ENCODE results near the gene FAM229A. TPM values are rescaled to one million over a fixed set of nuclear protein-coding genes. Genes with fewer than 3 reads are reported as not detected.
A peak's percentile ranks its signal among the peaks of the same experiment; 100 is the strongest.

FAM229A gene
- total RNA-seq, 1 donor from 2014 or later: 7.1 TPM

- Mint-ChIP-seq H3K27me3 (ENCODE audit: low read depth) (no peaks in the 10 kb centered on the region), H3K27ac (ENCODE audit: unreplicated experiment) (no peak overlapping the region), H3K9me3 (no peaks in the 10 kb centered on the region), H3K4me1 (no peaks in the 10 kb centered on the region), H3K36me3 (ENCODE audit: low read depth) (peaks cover 8% of the 10 kb centered on the region), H3K4me3 (no peak overlapping the region)
- DNase-seq (ENCODE audit: low read depth, low spot score): no peak
- TF ChIP-seq, protein P1, sequence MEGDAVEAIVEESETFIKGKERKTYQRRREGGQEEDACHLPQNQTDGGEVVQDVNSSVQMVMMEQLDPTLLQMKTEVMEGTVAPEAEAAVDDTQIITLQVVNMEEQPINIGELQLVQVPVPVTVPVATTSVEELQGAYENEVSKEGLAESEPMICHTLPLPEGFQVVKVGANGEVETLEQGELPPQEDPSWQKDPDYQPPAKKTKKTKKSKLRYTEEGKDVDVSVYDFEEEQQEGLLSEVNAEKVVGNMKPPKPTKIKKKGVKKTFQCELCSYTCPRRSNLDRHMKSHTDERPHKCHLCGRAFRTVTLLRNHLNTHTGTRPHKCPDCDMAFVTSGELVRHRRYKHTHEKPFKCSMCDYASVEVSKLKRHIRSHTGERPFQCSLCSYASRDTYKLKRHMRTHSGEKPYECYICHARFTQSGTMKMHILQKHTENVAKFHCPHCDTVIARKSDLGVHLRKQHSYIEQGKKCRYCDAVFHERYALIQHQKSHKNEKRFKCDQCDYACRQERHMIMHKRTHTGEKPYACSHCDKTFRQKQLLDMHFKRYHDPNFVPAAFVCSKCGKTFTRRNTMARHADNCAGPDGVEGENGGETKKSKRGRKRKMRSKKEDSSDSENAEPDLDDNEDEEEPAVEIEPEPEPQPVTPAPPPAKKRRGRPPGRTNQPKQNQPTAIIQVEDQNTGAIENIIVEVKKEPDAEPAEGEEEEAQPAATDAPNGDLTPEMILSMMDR (conservative IDR thresholded peaks at IDR 0.05): no peak
Measured at GRCh38 chr1:32373996-32374592, 11.8 kb upstream of the FAM229A start.

- H3K36me3 Mint-ChIP-seq (ENCODE audit: low read depth): peaks cover 2% of the 10 kb centered on the region
- no peak overlapping the region for H3K27ac Mint-ChIP-seq (ENCODE audit: unreplicated experiment)
- TF ChIP-seq, protein P1 (conservative IDR thresholded peaks at IDR 0.05): no peak
- H3K4me3 Mint-ChIP-seq: no peak overlapping the region
- no peaks in the 10 kb centered on the region for H3K27me3 Mint-ChIP-seq (ENCODE audit: low read depth)
- H3K9me3 Mint-ChIP-seq: no peaks in the 10 kb centered on the region
- H3K4me1 Mint-ChIP-seq: no peaks in the 10 kb centered on the region
- DNase-seq (ENCODE audit: low read depth, low spot score): no peak
Measured at GRCh38 chr1:32372149-32372756, 10.0 kb upstream of the FAM229A start.

GRCh38 chr1:32367912-32368635, 5.8 kb upstream of the FAM229A start:
- no peak for DNase-seq (ENCODE audit: low read depth, low spot score)
- no peak overlapping the region for H3K4me3 Mint-ChIP-seq
- TF ChIP-seq, protein P1 (conservative IDR thresholded peaks at IDR 0.05): no peak
- H3K27me3 Mint-ChIP-seq (ENCODE audit: low read depth): no peaks in the 10 kb centered on the region
- H3K9me3 Mint-ChIP-seq: no peaks in the 10 kb centered on the region
- no peak overlapping the region for H3K27ac Mint-ChIP-seq (ENCODE audit: unreplicated experiment)
- H3K36me3 Mint-ChIP-seq (ENCODE audit: low read depth): peaks cover 8% of the 10 kb centered on the region
- H3K4me1 Mint-ChIP-seq: peaks cover 5% of the 10 kb centered on the region

GRCh38 chr1:32365445-32365844, 3.2 kb upstream of the FAM229A start:
- TF ChIP-seq, protein P1 (conservative IDR thresholded peaks at IDR 0.05): no peak
- Mint-ChIP-seq H3K4me1 (peaks cover 18% of the 10 kb centered on the region), H3K27me3 (ENCODE audit: low read depth) (peaks cover 3% of the 10 kb centered on the region), H3K36me3 (ENCODE audit: low read depth) (peaks cover 12% of the 10 kb centered on the region), H3K4me3 (peak overlapping the region; percentile 44), H3K9me3 (no peaks in the 10 kb centered on the region), H3K27ac (ENCODE audit: unreplicated experiment) (peak overlapping the region; percentile 57)
- no peak for DNase-seq (ENCODE audit: low read depth, low spot score)

DNA sequence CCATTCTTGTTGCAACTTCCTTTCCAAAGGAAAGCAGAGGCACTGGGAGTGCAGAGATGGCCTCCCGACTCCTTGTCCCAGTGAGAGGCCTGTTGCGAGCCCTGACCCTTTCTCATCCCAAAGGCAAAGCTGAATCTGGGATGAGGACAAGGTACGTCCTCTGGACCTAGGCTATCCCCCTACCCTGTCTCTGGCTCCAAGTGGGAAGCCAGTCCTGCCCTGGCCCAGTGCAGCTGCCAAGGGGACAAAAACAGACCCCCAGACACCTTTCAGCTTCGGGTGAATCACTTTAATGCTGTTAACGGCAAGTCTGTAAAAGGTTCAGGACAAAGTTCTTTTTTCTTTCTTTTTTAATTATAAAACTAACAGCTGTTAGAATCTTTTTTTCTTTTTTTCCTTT, 2.6 kb upstream of the FAM229A start:
- H3K4me3 Mint-ChIP-seq: no peak overlapping the region
- H3K36me3 Mint-ChIP-seq (ENCODE audit: low read depth): peaks cover 12% of the 10 kb centered on the region
- H3K4me1 Mint-ChIP-seq: peaks cover 20% of the 10 kb centered on the region
- TF ChIP-seq, protein P1 (conservative IDR thresholded peaks at IDR 0.05): no peak
- DNase-seq (ENCODE audit: low read depth, low spot score): no peak
- no peaks in the 10 kb centered on the region for H3K9me3 Mint-ChIP-seq
- peaks cover 3% of the 10 kb centered on the region for H3K27me3 Mint-ChIP-seq (ENCODE audit: low read depth)
- H3K27ac Mint-ChIP-seq (ENCODE audit: unreplicated experiment): no peak overlapping the region
